SK-N-SH (cell line): Measurements from ENCODE around the gene EGF. TPM values are rescaled to one million over a fixed set of nuclear protein-coding genes. Genes with fewer than 3 reads are reported as not detected.
A peak's percentile ranks its signal among the peaks of the same experiment; 100 is the strongest.

ENCODE experiments used
- CTCF ChIA-PET: fragments of 300-600, 350-600 bp; formaldehyde crosslinking; extraction: SDS; loops from one replicate; lab custom pipeline; 2021; lab: Yijun Ruan, JAX
- POLR2A ChIA-PET: fragments of 350-600 bp; sonication (Branson Sonifier 250); formaldehyde crosslinking; extraction: SDS; loops from one replicate; lab custom pipeline; 2020; ENCODE audit warnings: antibody characterized with exemption, inconsistent platforms; lab: Yijun Ruan, JAX
- DNase-seq: peaks from one replicate; pipeline ENCODE4 v3.0.0; 2012
- H2AFZ ChIP-seq: fragments of 200-600 bp; sonication (generic); 2 replicates; pipeline ENCODE4 v1.8.1; 2016; ENCODE audit warnings: antibody characterized with exemption, mild to moderate bottlenecking, low read depth
- H3F3A ChIP-seq: fragments of 200-600 bp; sonication (generic); replicated peaks from 2 replicates; pipeline ENCODE3; 2016; ENCODE audit warnings: antibody characterized with exemption, mild to moderate bottlenecking; ENCODE audit not compliant: insufficient read depth
- H3K27ac ChIP-seq, 2 experiments: fragments of 200-500 bp in 1 of 2; fragments of 200-600 bp in 1 of 2; sonication (Bioruptor generic) in 1 of 2; sonication (generic), shearing (Covaris generic) in 1 of 2; 2 replicates each; pipeline versions ENCODE4 v1.5.1 to v1.6.1; 2014 to 2016; ENCODE audit warnings: low read depth in 2 of 2, inconsistent platforms in 1 of 2, low read length in 1 of 2, mild to moderate bottlenecking in 1 of 2, mixed read lengths in 1 of 2
- H3K27me3 ChIP-seq: fragments of 200-600 bp; sonication (generic), shearing (Covaris generic); 2 replicates; pipeline ENCODE4 v1.6.1; 2016; ENCODE audit warnings: mixed run types; ENCODE audit not compliant: insufficient read depth
- H3K36me3 ChIP-seq, 2 experiments: fragments of 200-500 bp in 1 of 2; fragments of 200-600 bp in 1 of 2; sonication (Bioruptor generic) in 1 of 2; sonication (generic) in 1 of 2; replicated peaks in 1 of 2; 2 replicates each; pipeline versions ENCODE3 to v1.5.1; 2014 to 2016; ENCODE audit warnings: low read length in 1 of 2, mild to moderate bottlenecking in 1 of 2; ENCODE audit not compliant: insufficient read depth in 2 of 2, control insufficient read depth in 1 of 2
- H3K4me1 ChIP-seq, 2 experiments: fragments of 200-500 bp in 1 of 2; fragments of 200-600 bp in 1 of 2; sonication (Bioruptor generic) in 1 of 2; sonication (generic), shearing (Covaris generic) in 1 of 2; 2 replicates each; pipeline versions ENCODE4 v1.5.1 to v1.6.1; 2014 to 2016; ENCODE audit warnings: low read depth in 1 of 2, low read length in 1 of 2, mixed run types in 1 of 2; ENCODE audit not compliant: insufficient read depth in 2 of 2, control insufficient read depth in 1 of 2
- H3K4me2 ChIP-seq: fragments of 200-600 bp; sonication (generic), shearing (Covaris generic); 2 replicates; pipeline ENCODE4 v1.6.1; 2017; ENCODE audit warnings: mixed run types
- H3K4me3 ChIP-seq, 2 experiments: fragments of 200-500 bp in 1 of 2; fragments of 200-600 bp in 1 of 2; sonication (Bioruptor generic) in 1 of 2; sonication (generic), shearing (Covaris generic) in 1 of 2; 2 replicates each; pipeline versions ENCODE4 v1.5.1 to v1.8.1; 2014 to 2016; ENCODE audit warnings: low read depth in 2 of 2, inconsistent platforms in 1 of 2, low read length in 1 of 2, mild to moderate bottlenecking in 1 of 2, mixed read lengths in 1 of 2, moderate library complexity in 1 of 2
- H3K79me2 ChIP-seq: fragments of 200-600 bp; sonication (generic); 2 replicates; pipeline ENCODE4 v1.8.1; 2017; ENCODE audit warnings: mild to moderate bottlenecking; ENCODE audit not compliant: insufficient read depth
- H3K9ac ChIP-seq: fragments of 200-600 bp; sonication (generic); 2 replicates; pipeline ENCODE4 v1.6.1; 2017; ENCODE audit warnings: mixed run types
- H3K9me2 ChIP-seq: fragments of 200-600 bp; sonication (generic); 2 replicates; pipeline ENCODE4 v1.6.1; 2017; ENCODE audit warnings: mixed run types
- H3K9me3 ChIP-seq: fragments of 200-600 bp; sonication (generic); 2 replicates; pipeline ENCODE4 v1.6.1; 2017; ENCODE audit warnings: mixed run types, mild to moderate bottlenecking, moderate library complexity
- H4K20me1 ChIP-seq: fragments of 200-600 bp; sonication (generic); 2 replicates; pipeline ENCODE4 v1.6.1; 2017; ENCODE audit warnings: mild to moderate bottlenecking, mixed run types; ENCODE audit not compliant: insufficient read depth
- CTCF ChIP-seq: fragments of 200-600 bp; sonication (generic); IDR thresholded peaks from 2 replicates; pipeline ENCODE4 v1.6.1; 2017; ENCODE audit warnings: antibody characterized with exemption, mild to moderate bottlenecking, moderate library complexity
- FOSL2 ChIP-seq: IDR thresholded peaks from 2 replicates; pipeline ENCODE4 v1.4.0; 2012; ENCODE audit warnings: low read depth, mild to moderate bottlenecking, moderate library complexity, borderline replicate concordance
- IRF3 ChIP-seq: fragments of 150-350 bp; IDR thresholded peaks from 2 replicates; pipeline ENCODE4 v1.6.1; 2016; ENCODE audit warnings: mild to moderate bottlenecking, low read depth, low read length
- JUND ChIP-seq: IDR thresholded peaks from 2 replicates; pipeline ENCODE4 v1.4.0; 2012
- MAX ChIP-seq: IDR thresholded peaks from 2 replicates; pipeline ENCODE4 v1.4.0; 2012; ENCODE audit warnings: low read depth
- MXI1 ChIP-seq: IDR thresholded peaks from 2 replicates; pipeline ENCODE4 v1.6.1; 2012; ENCODE audit warnings: mild to moderate bottlenecking, low read depth, low read length, improper control_type of control experiment
- NFIC ChIP-seq: IDR thresholded peaks from 2 replicates; pipeline ENCODE4 v1.4.0; 2012; ENCODE audit warnings: borderline replicate concordance
- PBX3 ChIP-seq: IDR thresholded peaks from 2 replicates; pipeline ENCODE4; 2012
- POLR2AphosphoS5 ChIP-seq: IDR thresholded peaks from 2 replicates; pipeline ENCODE4 v1.6.1; 2012; ENCODE audit warnings: low read depth, low read length
- REST ChIP-seq: IDR thresholded peaks from 2 replicates; pipeline ENCODE4 v1.6.1; 2012; ENCODE audit warnings: mild to moderate bottlenecking, low read depth, low read length, moderate library complexity
- RFX5 ChIP-seq: IDR thresholded peaks from 2 replicates; pipeline ENCODE4 v1.6.1; 2012; ENCODE audit warnings: mild to moderate bottlenecking, improper control_type of control experiment, low read length
- SMC3 ChIP-seq: IDR thresholded peaks from 2 replicates; pipeline ENCODE4 v1.6.1; 2012; ENCODE audit warnings: low read depth, low read length, improper control_type of control experiment
- TCF12 ChIP-seq: IDR thresholded peaks from 2 replicates; pipeline ENCODE4 v1.4.0; 2012
- USF2 ChIP-seq: fragments of 150-350 bp; IDR thresholded peaks from 2 replicates; pipeline ENCODE4 v1.6.1; 2017; ENCODE audit warnings: antibody characterized with exemption, low read length, low read depth, borderline replicate concordance
- WGBS: methylation state at CpG from one replicate; pipeline ENCODE4 v1.1.6; 2017; ENCODE audit warnings: low lambda C conversion rate; 5-methylcytosine and 5-hydroxymethylcytosine counted together
- polyA plus RNA-seq, 3 experiments: library from polyadenylated mRNA; depleted of rRNA; stranded (reverse); fragments of >200 nt; gene quantifications; 2 replicates each; pipeline ENCODE4 v1.2.3, GENCODE V29; 2012

EGF gene
- polyA plus RNA-seq, 1 of the 3 experiments (the other 2 are of a cell fraction) = 0.89 TPM

- TF ChIP-seq IRF3 (no peak), USF2 (no peak)
Observed at GRCh38 chr4:110058677-110059076, 146.0 kb downstream of the EGF start (continued).

- ChIA-PET POLR2A (no interaction called here), CTCF (interaction anchor here (1.1 to 3.6 kb wide), 2 partner anchors 10 to 54 kb away, joined by 3 to 19 read pairs; no protein-coding TSS in a partner anchor)
- Histone ChIP-seq H4K20me1 (no peaks in the 10 kb centered on the region), H3K4me2 (peak overlapping the region; percentile 21; the same call in 1 of the 2 replicates), H3K4me3 (no peak overlapping the region)
- TF ChIP-seq USF2 (no peak), NFIC (no peak), PBX3 (no peak), SMC3 (no peak), MAX (no peak), RFX5 (no peak), POLR2AphosphoS5 (no peak), TCF12 (no peak), REST (no peak), JUND (no peak), CTCF (no peak), MXI1 (no peak), FOSL2 (no peak)
- TF ChIP-seq, all 33 proteins: peak for 0
- 91% methylated on average over 3 of the region's 3 CpGs for WGBS
- Histone ChIP-seq H3F3A (no peaks in the 10 kb centered on the region), H3K27me3 (no peaks in the 10 kb centered on the region), H2AFZ (no peak overlapping the region), H3K9me2 (no peaks in the 10 kb centered on the region), H3K9ac (no peak overlapping the region), H3K9me3 (no peaks in the 10 kb centered on the region), H3K79me2 (no peaks in the 10 kb centered on the region), H3K27ac (no peak overlapping the region), H3K4me1 (peaks cover 0 to 10% of the 10 kb centered on the region in 2 experiments; a peak in 1 of 4 replicates), H3K36me3 (no peaks in the 10 kb centered on the region)
- no peak for DNase-seq
Observed at GRCh38 chr4:110059556-110060191, 147.0 kb downstream of the EGF start.
